Activated naive CD8-positive, alpha-beta T cell treated with anti-CD3 and anti-CD28 coated beads for 36 hours (primary cell): ENCODE results near the gene TMEM269. TPM values are rescaled to one million over a fixed set of nuclear protein-coding genes. Genes with fewer than 3 reads are reported as not detected.
A peak's percentile ranks its signal among the peaks of the same experiment; 100 is the strongest.

ENCODE experiments used
- DNase-seq: peaks from one replicate; pipeline ENCODE4 v3.0.0; 2021
- H3K27ac Mint-ChIP-seq: one replicate; pipeline ENCODE4 v1.8.0; 2022; ENCODE audit warnings: mild to moderate bottlenecking, moderate library complexity, mixed read lengths
- H3K27me3 Mint-ChIP-seq: one replicate; pipeline ENCODE4 v1.8.0; 2022; ENCODE audit warnings: mild to moderate bottlenecking, mixed read lengths
- H3K36me3 Mint-ChIP-seq: one replicate; pipeline ENCODE4 v1.8.0; 2021; ENCODE audit warnings: mild to moderate bottlenecking, mixed read lengths
- H3K4me1 Mint-ChIP-seq: one replicate; pipeline ENCODE4 v1.8.0; 2021; ENCODE audit warnings: mixed read lengths
- H3K4me3 Mint-ChIP-seq: one replicate; pipeline ENCODE4 v1.8.0; 2022; ENCODE audit warnings: mild to moderate bottlenecking, moderate library complexity, mixed read lengths
- H3K9me3 Mint-ChIP-seq: one replicate; pipeline ENCODE4 v1.8.0; 2022; ENCODE audit warnings: mixed read lengths
- total RNA-seq, 2 experiments: library from RNA; stranded (reverse); gene quantifications; one replicate each; pipeline ENCODE4 v1.2.3, GENCODE V29; 2021

Gene TMEM269, protein sequence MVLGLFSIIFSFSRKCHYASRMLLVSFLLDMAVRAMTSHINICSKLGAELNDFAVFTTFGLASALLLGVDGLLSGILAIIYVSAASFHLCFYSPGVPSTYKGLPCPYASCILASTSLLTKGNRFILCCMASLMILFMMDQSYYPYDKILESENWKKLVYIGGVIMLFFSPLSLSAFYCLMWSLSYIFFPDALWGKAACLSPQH
- under 1 TPM; 0.06 to 0.32 TPM for total RNA-seq

DNA sequence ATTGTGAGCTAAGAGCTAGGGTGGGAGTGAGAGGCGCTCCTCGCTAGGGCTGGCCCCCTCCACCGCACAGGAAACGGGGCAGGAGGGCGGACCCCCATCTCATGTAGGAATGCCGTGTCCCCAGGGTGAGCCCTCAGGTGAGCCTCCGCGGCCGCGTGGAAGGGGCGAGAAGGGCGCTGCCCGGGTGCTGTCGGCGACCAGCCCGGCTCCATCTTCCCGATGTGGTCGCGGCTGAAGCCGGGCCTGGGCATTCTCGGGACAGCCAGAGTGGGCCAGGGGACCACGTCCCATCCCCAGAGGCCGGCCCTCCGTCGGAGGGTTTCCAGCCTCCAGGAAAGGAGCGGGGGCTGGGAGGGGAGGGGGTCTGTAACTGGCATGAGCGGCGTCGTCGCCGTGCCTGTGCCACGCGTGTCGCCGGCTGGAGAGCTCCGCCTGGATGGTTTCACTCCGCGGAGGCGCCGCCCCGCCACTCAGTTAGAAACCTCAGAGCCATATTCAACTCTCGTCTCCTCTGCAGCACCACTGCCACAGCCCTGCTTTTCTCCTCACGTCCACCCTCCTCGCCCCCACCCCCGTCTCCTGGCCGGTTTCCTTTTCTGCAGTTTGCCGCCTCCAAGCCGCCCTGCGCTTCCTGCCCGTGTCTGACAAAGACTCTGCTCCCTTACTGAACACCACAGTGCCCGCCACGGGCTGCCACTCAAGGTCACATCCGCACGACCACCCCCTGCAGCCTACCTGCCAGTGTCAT, at the start of gene TMEM269:
Gene TMEM269 (plus strand): TSS at position 46 of the 748 bp plus-strand sequence. CDS start 4,903 bp downstream, outside the sequence.
- H3K4me3 Mint-ChIP-seq: peak within 1 kb of the TSS; percentile 39
- peak; percentile 43 for DNase-seq
- no peaks in the 10 kb centered on the region for H3K9me3 Mint-ChIP-seq
- H3K27me3 Mint-ChIP-seq: no peaks in the 10 kb centered on the region
- H3K36me3 Mint-ChIP-seq: peaks cover 18% of the 10 kb centered on the region
- peaks cover 13% of the 10 kb centered on the region for H3K4me1 Mint-ChIP-seq
- H3K27ac Mint-ChIP-seq: peak within 1 kb of the TSS; percentile 2

DNA sequence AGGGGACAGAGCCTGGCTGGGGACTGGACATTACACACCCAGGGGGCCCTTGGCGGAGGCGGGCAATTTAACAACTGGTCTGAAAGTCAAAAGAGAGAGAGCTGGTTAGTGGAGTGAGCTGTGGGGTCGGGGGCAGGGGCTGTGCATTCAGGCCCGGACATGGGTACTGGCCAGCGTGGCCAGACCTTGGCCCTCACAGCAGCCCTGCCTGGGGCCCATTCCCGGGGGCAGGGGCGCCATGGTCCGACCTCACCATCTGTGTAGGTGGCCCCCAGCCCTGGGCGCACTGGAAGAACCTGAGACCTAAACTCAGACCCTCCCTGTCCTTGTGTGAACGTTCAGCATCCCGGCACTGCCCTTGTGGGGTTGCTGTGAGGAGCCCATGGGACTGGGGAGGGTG, 49.7 kb upstream of the TMEM269 start:
- H3K36me3 Mint-ChIP-seq: no peaks in the 10 kb centered on the region
- H3K4me1 Mint-ChIP-seq: peaks cover 5% of the 10 kb centered on the region
- no peak overlapping the region for H3K4me3 Mint-ChIP-seq
- no peaks in the 10 kb centered on the region for H3K27me3 Mint-ChIP-seq
- DNase-seq: no peak
- H3K9me3 Mint-ChIP-seq: no peaks in the 10 kb centered on the region
- no peak overlapping the region for H3K27ac Mint-ChIP-seq

DNA sequence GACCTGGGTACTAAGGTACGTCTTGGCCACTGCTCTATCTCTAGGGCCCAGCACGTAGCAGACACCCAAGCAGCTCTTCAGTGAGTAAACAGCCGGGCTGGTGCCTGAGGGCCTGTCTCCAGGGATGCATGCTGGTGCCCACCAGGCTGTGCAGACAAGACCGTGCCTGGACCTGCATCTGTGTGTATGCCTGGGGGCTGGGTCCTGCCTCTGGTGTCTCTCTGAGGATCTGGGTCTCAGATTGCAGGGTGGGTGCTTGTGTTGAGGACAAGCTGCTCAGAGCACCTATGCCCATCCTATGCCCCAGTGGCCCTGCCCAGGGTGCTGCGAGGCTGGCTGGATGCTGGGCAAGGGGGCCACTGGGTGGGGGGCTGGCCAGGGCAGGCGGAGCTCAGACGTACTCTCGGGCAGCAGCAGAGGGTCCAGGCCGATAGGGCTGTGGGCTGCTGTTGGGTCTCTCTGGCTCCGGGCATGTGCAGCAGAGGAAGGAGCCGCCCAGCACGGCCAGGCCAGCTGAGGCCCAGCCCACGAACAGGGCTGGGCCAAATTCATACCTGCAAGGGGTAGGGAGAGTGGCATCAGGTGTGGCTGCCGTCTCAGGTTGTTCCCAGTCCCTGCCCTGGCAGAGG, 49.2 kb upstream of the TMEM269 start:
- no peaks in the 10 kb centered on the region for H3K9me3 Mint-ChIP-seq
- no peak overlapping the region for H3K4me3 Mint-ChIP-seq
- H3K27me3 Mint-ChIP-seq: no peaks in the 10 kb centered on the region
- H3K36me3 Mint-ChIP-seq: no peaks in the 10 kb centered on the region
- peaks cover 5% of the 10 kb centered on the region for H3K4me1 Mint-ChIP-seq
- no peak overlapping the region for H3K27ac Mint-ChIP-seq
- DNase-seq: no peak

DNA sequence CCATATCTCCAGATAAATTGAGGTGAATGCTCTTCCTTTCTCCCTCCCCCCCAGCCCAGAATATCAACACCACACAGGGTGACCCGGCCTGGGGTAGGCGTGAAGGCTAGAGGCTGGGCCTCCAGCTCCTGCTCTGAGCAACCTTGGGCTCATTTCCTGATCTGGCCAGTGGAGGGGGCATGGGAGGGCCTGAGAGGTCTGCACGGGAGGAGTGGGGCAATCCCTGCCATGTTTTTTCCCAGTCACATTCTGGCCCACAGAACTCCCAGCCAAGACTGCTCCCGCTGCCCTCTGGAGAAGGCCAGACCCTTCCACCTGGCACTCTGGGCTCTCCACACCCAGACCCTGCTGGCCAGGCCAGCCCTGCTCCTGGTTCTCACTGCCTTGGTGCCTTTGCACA, 48.6 kb upstream of the TMEM269 start:
- Mint-ChIP-seq H3K4me3 (no peak overlapping the region), H3K4me1 (peaks cover 2% of the 10 kb centered on the region), H3K27me3 (no peaks in the 10 kb centered on the region), H3K36me3 (no peaks in the 10 kb centered on the region), H3K27ac (no peak overlapping the region), H3K9me3 (no peaks in the 10 kb centered on the region)
- DNase-seq: no peak

DNA sequence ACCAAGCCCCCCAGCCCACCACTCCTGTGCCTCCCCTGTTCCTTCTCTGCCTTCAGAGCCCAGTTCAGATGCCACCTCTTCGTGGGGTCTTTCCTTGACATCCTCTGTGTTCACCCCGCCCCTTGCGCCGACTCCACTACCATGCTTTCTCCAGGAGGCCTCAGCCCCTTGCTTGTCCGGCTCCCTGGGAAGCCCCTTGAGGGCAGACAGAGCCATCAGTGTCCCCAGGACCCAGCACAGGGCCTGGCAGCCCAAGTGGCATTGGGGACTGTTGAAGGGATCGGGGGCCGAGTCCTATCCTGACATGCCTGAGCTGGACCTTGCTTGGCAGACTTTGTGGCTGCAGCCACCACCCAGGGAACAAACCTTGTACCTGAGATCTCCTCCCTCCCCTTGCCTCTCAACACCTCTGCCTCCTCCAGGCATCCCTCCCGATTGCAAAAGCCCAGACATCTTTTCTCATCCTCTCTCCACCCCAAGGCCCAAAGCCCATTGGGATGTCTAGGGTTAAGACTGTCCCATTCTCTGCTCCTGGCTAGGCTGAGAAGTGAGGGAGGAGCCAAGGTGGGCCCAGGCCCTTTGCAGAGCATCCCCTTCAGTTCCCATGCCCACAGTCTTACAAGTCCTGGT, 48.1 kb upstream of the TMEM269 start:
- Mint-ChIP-seq H3K4me1 (peaks cover 2% of the 10 kb centered on the region), H3K27me3 (no peaks in the 10 kb centered on the region), H3K9me3 (no peaks in the 10 kb centered on the region), H3K4me3 (no peak overlapping the region), H3K36me3 (no peaks in the 10 kb centered on the region), H3K27ac (no peak overlapping the region)
- no peak for DNase-seq

DNA sequence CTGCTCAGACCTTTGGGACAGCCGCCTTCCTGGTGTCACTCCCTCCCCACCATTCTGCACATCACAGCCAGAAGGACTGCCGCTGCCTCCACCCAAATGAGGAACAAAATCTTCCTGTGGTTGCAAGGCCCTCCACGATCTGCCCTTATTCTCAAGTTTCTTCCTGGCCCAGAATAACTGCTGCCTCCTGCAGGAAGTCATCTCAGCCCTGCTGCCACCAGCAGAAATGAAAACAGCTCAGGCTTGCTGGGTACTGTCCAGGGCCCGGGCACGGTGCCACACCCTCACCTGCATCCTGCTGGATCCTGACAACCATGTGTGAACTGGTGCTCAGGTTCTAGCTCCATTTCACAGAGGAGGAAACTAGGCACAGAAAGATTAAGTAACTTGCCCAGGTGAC, 47.5 kb upstream of the TMEM269 start:
- no peaks in the 10 kb centered on the region for H3K27me3 Mint-ChIP-seq
- no peak for DNase-seq

DNA sequence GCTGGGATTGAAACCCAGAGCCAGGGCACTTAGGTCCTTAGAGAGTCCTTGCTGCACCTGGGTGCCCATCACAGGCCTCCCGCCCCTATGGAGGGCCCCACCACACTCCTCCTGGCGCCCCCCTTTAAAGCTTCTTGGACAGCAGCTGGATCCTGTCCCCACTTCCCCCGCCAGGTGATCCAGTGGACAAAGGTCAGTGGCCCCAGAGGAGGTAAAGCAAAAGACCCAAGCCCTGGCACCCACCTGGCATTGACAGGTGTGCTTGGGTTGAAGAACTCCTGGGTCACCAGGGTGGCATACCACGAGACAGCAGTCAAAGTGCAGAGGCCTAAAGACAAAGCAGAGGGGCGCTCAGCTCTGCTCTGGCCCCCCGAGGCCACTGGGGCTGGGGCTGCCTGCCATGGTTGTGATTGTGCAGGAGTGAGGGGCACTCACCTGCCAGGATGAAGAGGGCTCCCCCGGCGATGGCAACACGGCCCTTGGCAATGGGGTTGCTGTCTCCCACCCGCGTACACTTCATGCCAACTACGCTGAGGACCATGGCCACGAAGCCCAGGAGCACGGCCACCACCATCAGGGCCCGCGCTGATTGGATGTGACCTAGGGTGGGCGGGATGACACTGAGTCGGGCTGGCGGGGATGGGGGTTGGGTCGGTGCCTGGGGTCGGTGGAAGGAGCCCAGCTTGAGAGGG, 46.7 kb upstream of the TMEM269 start:
- H3K27me3 Mint-ChIP-seq: no peaks in the 10 kb centered on the region

More for the DNA sequence above, 47.5 kb upstream of the TMEM269 start:
- Mint-ChIP-seq H3K4me1 (peaks cover 2% of the 10 kb centered on the region), H3K4me3 (no peak overlapping the region), H3K36me3 (no peaks in the 10 kb centered on the region), H3K9me3 (no peaks in the 10 kb centered on the region), H3K27ac (no peak overlapping the region)

DNA sequence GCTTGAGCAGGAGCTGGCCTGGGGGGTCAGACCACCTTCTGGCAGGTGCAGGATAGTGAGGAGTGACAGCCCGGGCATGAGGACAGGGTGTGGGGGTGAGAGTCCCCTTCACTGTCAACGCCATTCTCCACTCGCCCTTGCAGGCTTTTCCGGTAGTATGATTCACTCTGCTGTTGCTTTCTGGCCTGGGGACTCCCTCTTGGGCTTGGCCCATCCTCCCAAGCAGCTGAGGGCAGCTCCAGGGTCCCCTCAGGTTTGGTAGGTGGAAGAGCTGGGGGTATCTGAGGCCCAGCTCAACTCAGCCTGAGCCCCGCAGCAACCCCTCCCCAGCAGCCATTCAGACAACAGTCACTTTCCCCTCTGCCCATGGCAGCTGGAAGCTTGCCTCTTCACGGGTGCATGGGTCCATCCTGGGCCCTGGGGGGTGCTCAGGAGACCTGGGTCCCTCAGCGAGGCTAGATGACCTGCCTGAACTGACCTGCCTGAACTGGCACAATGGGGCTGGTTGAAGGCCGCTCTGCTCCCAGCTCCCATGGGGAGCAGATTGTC, 46.0 kb upstream of the TMEM269 start:
- Mint-ChIP-seq H3K9me3 (no peaks in the 10 kb centered on the region), H3K4me1 (peaks cover 2% of the 10 kb centered on the region), H3K27ac (no peak overlapping the region), H3K36me3 (no peaks in the 10 kb centered on the region), H3K27me3 (no peaks in the 10 kb centered on the region), H3K4me3 (no peak overlapping the region)
- DNase-seq: no peak

More for the DNA sequence above, 46.7 kb upstream of the TMEM269 start:
- Mint-ChIP-seq H3K27ac (no peak overlapping the region), H3K4me1 (peaks cover 2% of the 10 kb centered on the region), H3K9me3 (no peaks in the 10 kb centered on the region), H3K4me3 (no peak overlapping the region), H3K36me3 (no peaks in the 10 kb centered on the region)
- no peak for DNase-seq

DNA sequence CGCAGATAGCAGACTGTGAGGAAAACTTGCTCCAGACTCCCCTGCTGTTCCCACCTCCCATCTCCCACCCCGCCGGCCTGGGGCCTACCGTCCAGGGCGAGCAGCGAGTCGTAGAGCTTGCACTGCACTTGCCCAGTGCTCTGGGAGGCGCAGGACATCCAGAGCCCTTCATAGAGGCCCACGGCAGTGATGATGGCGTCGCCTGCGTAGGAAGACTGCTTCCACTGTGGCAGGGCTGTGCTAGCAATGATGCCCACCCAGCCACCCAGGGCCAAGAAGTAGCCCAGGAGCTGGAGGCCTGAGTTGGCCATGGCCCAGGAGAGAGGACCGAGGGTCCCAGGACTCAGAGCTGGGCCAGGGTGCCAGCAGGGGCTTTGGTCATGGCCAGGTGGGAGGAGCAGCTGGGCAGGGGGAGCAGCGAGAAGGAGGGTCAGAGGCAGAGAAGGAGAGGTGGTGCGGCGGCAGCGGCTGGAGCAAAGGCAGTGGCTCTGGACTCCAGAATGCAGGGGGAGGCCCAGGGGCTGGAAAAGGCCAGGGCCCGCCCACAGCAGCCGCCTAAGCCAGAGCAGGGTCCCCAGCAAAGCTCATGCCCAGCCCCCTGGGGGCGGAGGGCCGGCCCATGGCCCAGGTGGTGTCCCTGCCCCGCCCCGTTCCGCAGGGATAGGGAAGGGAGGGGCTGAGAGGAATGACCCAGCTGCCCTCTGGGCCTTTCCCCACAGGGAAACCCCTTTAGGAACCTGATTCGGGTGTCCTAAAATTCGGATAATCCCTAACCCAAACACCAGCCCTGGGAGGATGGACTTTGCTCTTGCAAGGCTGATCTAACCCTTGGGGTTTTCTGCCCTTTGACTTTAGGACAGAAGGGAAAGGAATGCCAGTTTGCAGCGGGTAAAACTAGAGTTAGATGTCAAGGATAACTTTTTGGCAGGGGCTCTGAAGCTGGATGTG, 44.8 kb upstream of the TMEM269 start, which contains the start of gene CLDN19:
Gene CLDN19 (minus strand): TSS at position 484 of the 948 bp plus-strand sequence. CDS start 173 bp downstream, at position 311.
- no peak within 1 kb of the TSS for H3K27ac Mint-ChIP-seq
- no peak for DNase-seq
- H3K27me3 Mint-ChIP-seq: no peaks in the 10 kb centered on the region
- peaks cover 2% of the 10 kb centered on the region for H3K4me1 Mint-ChIP-seq
- H3K4me3 Mint-ChIP-seq: no peak within 1 kb of the TSS
- no peaks in the 10 kb centered on the region for H3K9me3 Mint-ChIP-seq
- no peaks in the 10 kb centered on the region for H3K36me3 Mint-ChIP-seq

DNA sequence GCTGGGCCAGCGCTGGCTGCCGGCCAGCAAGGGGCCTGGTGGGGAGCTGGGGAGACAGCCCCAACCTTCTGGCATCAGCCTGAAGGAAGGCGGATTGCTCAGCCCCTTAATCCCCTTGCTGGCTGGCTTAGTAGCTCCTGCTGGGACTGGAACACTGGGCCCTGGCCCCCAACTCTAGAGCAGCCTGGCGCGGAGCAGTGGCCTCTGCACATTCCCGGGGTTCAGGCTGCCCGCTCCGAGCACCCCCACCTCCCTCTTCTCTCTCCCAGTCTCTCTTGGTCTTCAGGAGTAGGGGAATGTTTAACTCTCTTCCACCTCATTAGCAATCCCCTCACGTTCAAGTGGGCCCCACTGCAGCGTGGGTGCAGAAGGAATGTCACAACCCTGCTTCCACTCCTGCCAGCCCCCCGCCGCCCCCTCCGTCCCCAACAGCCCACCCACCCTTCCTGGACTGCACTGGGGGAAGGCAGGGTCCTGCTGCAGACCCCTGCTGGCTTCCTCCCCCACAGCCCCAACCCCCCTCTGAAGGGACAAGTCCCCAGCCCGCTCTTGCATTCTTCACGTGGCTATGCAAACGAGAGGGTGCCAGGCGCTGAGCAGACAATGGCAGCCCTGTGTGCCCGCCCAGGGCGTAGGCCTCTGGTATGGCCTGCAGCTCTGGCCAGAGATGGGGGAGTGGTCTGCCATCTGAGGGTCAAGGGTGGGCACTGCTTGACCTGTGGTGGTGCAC, 43.8 kb upstream of the TMEM269 start:
- Mint-ChIP-seq H3K27me3 (no peaks in the 10 kb centered on the region), H3K4me1 (peaks cover 2% of the 10 kb centered on the region), H3K36me3 (no peaks in the 10 kb centered on the region), H3K4me3 (no peak overlapping the region), H3K27ac (no peak overlapping the region), H3K9me3 (no peaks in the 10 kb centered on the region)
- no peak for DNase-seq

DNA sequence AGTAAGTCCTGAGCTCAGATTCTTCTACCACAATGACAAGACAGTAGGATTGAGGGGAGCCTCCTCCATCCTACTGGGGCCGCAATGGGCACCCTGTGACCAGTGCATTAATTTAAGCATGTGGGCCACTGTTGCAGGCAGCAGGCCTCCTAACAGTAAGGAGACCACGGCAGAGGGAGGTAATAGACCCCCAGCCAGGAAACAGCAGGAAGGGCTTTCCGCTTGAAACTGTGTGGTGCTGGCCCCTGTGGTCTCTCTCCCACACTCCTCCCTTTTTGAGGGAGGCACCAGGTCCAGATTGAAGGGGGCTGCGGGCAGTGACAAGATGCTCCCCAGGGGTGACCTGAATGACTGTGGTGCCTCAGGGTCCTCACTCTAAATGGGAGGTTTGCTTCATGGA, 43.1 kb upstream of the TMEM269 start:
- H3K4me1 Mint-ChIP-seq: peaks cover 2% of the 10 kb centered on the region
- H3K36me3 Mint-ChIP-seq: no peaks in the 10 kb centered on the region
- DNase-seq: no peak
- H3K9me3 Mint-ChIP-seq: no peaks in the 10 kb centered on the region
- no peak overlapping the region for H3K27ac Mint-ChIP-seq
- H3K27me3 Mint-ChIP-seq: no peaks in the 10 kb centered on the region
- H3K4me3 Mint-ChIP-seq: no peak overlapping the region

DNA sequence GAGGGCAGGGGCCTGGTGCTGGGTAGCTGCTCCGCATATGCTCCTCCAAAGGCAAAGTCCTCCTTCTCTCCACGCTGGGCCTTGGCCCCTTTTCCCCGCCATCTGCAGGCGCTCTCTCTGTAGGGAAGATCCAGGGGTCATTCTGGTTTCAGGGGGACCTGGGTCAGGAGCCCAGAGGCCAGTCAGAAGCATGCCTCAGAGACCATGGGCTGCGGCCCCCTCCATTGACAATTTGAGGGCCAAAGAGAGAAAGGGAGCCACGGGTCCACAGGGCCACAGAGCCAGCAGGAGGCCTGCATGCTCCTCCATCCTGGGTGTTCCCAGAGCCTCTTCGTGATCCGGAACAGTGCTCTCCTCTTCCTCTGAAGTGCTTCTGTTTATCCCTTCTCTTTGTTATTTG, 42.6 kb upstream of the TMEM269 start:
- peaks cover under 1% of the 10 kb centered on the region for H3K4me1 Mint-ChIP-seq
- no peak overlapping the region for H3K27ac Mint-ChIP-seq
- no peaks in the 10 kb centered on the region for H3K27me3 Mint-ChIP-seq
- DNase-seq: no peak
- H3K36me3 Mint-ChIP-seq: no peaks in the 10 kb centered on the region
- no peaks in the 10 kb centered on the region for H3K9me3 Mint-ChIP-seq
- H3K4me3 Mint-ChIP-seq: no peak overlapping the region

DNA sequence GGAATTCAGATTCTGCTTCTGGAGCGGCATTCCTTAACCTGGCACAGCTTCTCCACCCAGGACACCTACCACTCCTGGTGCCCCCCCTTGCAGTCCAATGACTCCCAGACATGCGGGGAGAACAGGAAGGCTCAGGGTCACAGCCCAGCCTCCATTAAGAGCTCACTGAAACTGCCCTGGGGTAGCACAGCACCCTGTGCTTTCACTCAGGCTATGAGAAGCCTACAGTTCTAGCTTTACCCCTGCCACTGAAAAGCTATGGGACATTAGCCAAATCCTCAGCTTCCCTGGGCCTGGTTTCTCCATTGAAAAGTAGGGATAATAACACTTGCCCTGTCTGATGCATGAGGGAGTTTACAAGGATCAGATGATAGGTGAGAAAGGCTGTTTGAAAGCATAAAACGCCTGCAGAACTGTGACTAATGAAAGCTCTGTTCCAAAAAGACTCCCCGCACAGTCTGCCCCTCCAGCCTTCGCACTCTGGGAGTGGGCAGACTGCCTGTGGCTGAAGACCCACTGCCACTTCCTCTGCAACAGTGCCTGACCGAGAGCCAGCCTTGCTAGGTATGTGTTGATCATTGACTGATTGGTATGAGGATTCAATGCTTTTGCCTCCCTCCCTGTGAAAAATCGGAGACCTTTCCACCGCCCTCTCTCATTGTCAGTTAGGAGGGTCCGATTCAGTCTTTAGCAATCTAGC, 42.0 kb upstream of the TMEM269 start:
- no peak for DNase-seq
- Mint-ChIP-seq H3K27ac (no peak overlapping the region), H3K36me3 (no peaks in the 10 kb centered on the region), H3K4me1 (no peaks in the 10 kb centered on the region), H3K9me3 (no peaks in the 10 kb centered on the region), H3K27me3 (no peaks in the 10 kb centered on the region), H3K4me3 (no peak overlapping the region)
